Activated CD8-positive, alpha-beta memory T cell treated with anti-CD3 and anti-CD28 coated beads, Interleukin-2, amount 10 ng/mL, durations not matched to agents 7 days and 5 days (primary cell): Measurements from ENCODE around the gene UBE3C. TPM values are rescaled to one million over a fixed set of nuclear protein-coding genes. Genes with fewer than 3 reads are reported as not detected.

ENCODE experiments used
- ATAC-seq: fragments of 150-1000 bp; cut with Tn5 transposase; one replicate; pipeline ENCODE4 v1.10.0; 2021; ENCODE audit warnings: moderate library complexity
- CTCF ChIA-PET: fragments of 350-600 bp; sonication (Branson Sonifier 250); formaldehyde crosslinking; loops from one replicate; lab custom pipeline; 2021; ENCODE audit warnings: antibody characterized with exemption; lab: Charles Lee
- DNase-seq: peaks from one replicate; pipeline ENCODE4 v3.0.0-alpha.2; 2020
- H3K27ac Mint-ChIP-seq: one replicate; pipeline ENCODE4 v1.8.0; 2021; ENCODE audit warnings: mild to moderate bottlenecking, mixed read lengths
- H3K27me3 Mint-ChIP-seq: one replicate; pipeline ENCODE4 v1.8.0; 2021; ENCODE audit warnings: mixed read lengths
- H3K36me3 Mint-ChIP-seq: one replicate; pipeline ENCODE4 v1.8.0; 2021; ENCODE audit warnings: mild to moderate bottlenecking, mixed read lengths
- H3K4me1 Mint-ChIP-seq: one replicate; pipeline ENCODE4 v1.8.0; 2021; ENCODE audit warnings: mixed read lengths
- H3K4me3 Mint-ChIP-seq: one replicate; pipeline ENCODE4 v1.8.0; 2021; ENCODE audit warnings: mild to moderate bottlenecking, moderate library complexity, mixed read lengths
- H3K9me3 Mint-ChIP-seq: one replicate; pipeline ENCODE4 v1.8.0; 2022; ENCODE audit warnings: low read depth, mixed read lengths
- total RNA-seq, 2 experiments: library from RNA; stranded (reverse); gene quantifications; one replicate each; pipeline ENCODE4 v1.2.3, GENCODE V29; 2021

UBE3C gene
- total RNA-seq, 2 experiments from 2014 or later = 54.8 to 62.1 TPM

GRCh38 chr7:157312941-157313340, 174.2 kb downstream of the UBE3C start:
- CTCF ChIA-PET = interaction anchor here (1.0 to 1.7 kb wide), 2 partner anchors 10 to 27 kb away, joined by 3 to 5 read pairs; no protein-coding TSS in a partner anchor
- Mint-ChIP-seq H3K4me1 (peaks cover 11% of the 10 kb centered on the region), H3K27me3 (no peaks in the 10 kb centered on the region), H3K4me3 (no peak overlapping the region), H3K36me3 (peaks cover 1% of the 10 kb centered on the region), H3K27ac (no peak overlapping the region), H3K9me3 (no peaks in the 10 kb centered on the region)
- ATAC-seq (peak; percentile 27), DNase-seq (peak; percentile 50)

DNA sequence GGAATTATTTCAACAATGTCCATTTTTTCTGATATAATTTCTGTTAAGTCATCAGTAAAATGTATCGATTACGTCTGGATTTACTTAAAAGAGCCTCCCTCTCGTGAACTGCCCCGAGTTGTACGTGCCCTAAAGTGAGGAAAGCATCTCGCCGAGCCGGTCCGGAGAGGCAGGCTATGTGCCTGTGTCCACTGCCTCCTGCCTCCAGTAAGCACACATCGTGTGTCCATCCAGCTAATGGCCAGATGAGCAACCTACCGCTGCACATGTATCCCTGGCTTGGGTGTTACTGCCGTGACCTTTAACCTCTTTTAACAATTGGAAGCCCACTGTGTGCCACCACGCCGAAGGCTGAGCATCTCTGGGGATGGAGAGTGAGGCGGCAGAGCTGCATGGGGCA, 174.9 kb downstream of the UBE3C start:
- Mint-ChIP-seq H3K27me3 (no peaks in the 10 kb centered on the region), H3K9me3 (no peaks in the 10 kb centered on the region), H3K36me3 (peaks cover 1% of the 10 kb centered on the region), H3K4me1 (peaks cover 17% of the 10 kb centered on the region), H3K27ac (no peak overlapping the region), H3K4me3 (no peak overlapping the region)
- DNase-seq (no peak), ATAC-seq (no peak)
- CTCF ChIA-PET = interaction anchor here (1.7 kb wide), 1 partner anchor 9 kb away, joined by 5 read pairs; no protein-coding TSS in a partner anchor

GRCh38 chr7:157318015-157318706, 179.4 kb downstream of the UBE3C start:
- no peak overlapping the region for H3K4me3 Mint-ChIP-seq
- no peaks in the 10 kb centered on the region for H3K36me3 Mint-ChIP-seq
- no peaks in the 10 kb centered on the region for H3K27me3 Mint-ChIP-seq
- DNase-seq = no peak
- CTCF ChIA-PET = no interaction called here
- peaks cover 11% of the 10 kb centered on the region for H3K4me1 Mint-ChIP-seq
- peak; percentile 47 for ATAC-seq
- H3K9me3 Mint-ChIP-seq = no peaks in the 10 kb centered on the region
- H3K27ac Mint-ChIP-seq = peak overlapping the region; percentile 11

Other genes starting within 250 kb of the UBE3C start
- gene LMBR1, start 245.7 kb upstream of the UBE3C start, total RNA-seq = 10 to 100 TPM; 64.0 to 69.8 TPM
- 10 to 100 TPM; 31.9 to 35.0 TPM for gene NOM1, start 189.2 kb upstream of the UBE3C start, total RNA-seq
- not detected for gene MNX1, start 128.3 kb upstream of the UBE3C start, total RNA-seq
- 10 to 100 TPM; 82.0 to 85.6 TPM for gene DNAJB6, start 198.1 kb downstream of the UBE3C start, total RNA-seq